Testis (tissue), 3 donors: ENCODE results near the gene SP3. TPM values are rescaled to one million over a fixed set of nuclear protein-coding genes. Genes with fewer than 3 reads are reported as not detected.

ENCODE experiments used
- DNase-seq: peaks from one replicate; pipeline ENCODE4 v3.0.0-alpha.2; 2019
- H3K27ac ChIP-seq, 2 donors: fragments of 200-600 bp; sonication (generic); one replicate each; pipeline ENCODE4 v1.5.1; 2019
- H3K27me3 ChIP-seq: fragments of 200-600 bp; sonication (generic); one replicate; pipeline ENCODE4 v1.5.1; 2019
- H3K36me3 ChIP-seq: fragments of 200-600 bp; sonication (generic); one replicate; pipeline ENCODE4 v1.5.1; 2017; ENCODE audit warnings: low read depth; ENCODE audit errors: missing control alignments
- H3K4me1 ChIP-seq: fragments of 200-600 bp; sonication (generic); one replicate; pipeline ENCODE4 v1.5.1; 2019
- H3K4me3 ChIP-seq, 2 donors: fragments of 200-600 bp; sonication (generic); one replicate each; pipeline ENCODE4 v1.5.1; 2017 to 2019
- H3K9me3 ChIP-seq: fragments of 200-600 bp; sonication (generic); one replicate; pipeline ENCODE4 v1.5.1; 2017
- POLR2A ChIP-seq: fragments of 450-650 bp; IDR thresholded peaks from one replicate; pipeline ENCODE4 v1.6.1; 2017; ENCODE audit warnings: antibody characterized with exemption, mild to moderate bottlenecking, moderate library complexity
- WGBS, 2 donors: methylation state at CpG; one replicate each; pipeline ENCODE4 v1.1.5; 2018; 5-methylcytosine and 5-hydroxymethylcytosine counted together
- intact Hi-C: fragments of 100-400 bp; cut with DNase I; formaldehyde crosslinking; loops from one replicate; pipeline ENCODE4 v1.15.1; 2023; ENCODE audit warnings: low total_unique reads
- polyA plus RNA-seq: library from polyadenylated mRNA; stranded (reverse); fragments of 350-450 nt; fragmentation: Illumina TruSeq; extraction: RNeasy Lipid Tissue Mini Kit (QIAGEN cat#74804); gene quantifications from one replicate; pipeline ENCODE4 v1.2.3, GENCODE V29; 2014; ENCODE audit warnings: low read depth, low replicate concordance; ENCODE audit not compliant: insufficient read depth
- total RNA-seq, 2 donors: library from RNA; depleted of rRNA; stranded (reverse); fragments of >200 nt; gene quantifications; one replicate each; pipeline ENCODE4 v1.2.3, GENCODE V29; 2016
- TF ChIP-seq, protein P1 (sequence below), 3 experiments: fragments of 450-650 bp in 2 of 3; fragments of 200-600 bp in 1 of 3; sonication (generic) in 1 of 3; IDR thresholded peaks; one replicate each; pipeline ENCODE4 v1.5.1; 2016 to 2019; ENCODE audit warnings: antibody characterized with exemption in 3 of 3, mild to moderate bottlenecking in 2 of 3, moderate library complexity in 1 of 3

The SP3 gene
- total and polyA plus RNA-seq, 3 donors from 2014 or later: 48.1 to 142 (median 135) TPM

- TF ChIP-seq, protein P1, sequence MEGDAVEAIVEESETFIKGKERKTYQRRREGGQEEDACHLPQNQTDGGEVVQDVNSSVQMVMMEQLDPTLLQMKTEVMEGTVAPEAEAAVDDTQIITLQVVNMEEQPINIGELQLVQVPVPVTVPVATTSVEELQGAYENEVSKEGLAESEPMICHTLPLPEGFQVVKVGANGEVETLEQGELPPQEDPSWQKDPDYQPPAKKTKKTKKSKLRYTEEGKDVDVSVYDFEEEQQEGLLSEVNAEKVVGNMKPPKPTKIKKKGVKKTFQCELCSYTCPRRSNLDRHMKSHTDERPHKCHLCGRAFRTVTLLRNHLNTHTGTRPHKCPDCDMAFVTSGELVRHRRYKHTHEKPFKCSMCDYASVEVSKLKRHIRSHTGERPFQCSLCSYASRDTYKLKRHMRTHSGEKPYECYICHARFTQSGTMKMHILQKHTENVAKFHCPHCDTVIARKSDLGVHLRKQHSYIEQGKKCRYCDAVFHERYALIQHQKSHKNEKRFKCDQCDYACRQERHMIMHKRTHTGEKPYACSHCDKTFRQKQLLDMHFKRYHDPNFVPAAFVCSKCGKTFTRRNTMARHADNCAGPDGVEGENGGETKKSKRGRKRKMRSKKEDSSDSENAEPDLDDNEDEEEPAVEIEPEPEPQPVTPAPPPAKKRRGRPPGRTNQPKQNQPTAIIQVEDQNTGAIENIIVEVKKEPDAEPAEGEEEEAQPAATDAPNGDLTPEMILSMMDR (IDR thresholded peaks at IDR 0.05): no peak
- TF ChIP-seq POLR2A: no peak
- H3K36me3 ChIP-seq: no peaks in the 10 kb centered on the region
- no peaks in the 10 kb centered on the region for H3K27me3 ChIP-seq
- WGBS, 2 donors: 80 to 83% methylated on average over 3 of the region's 3 CpGs
- intact Hi-C loops: no loop called here
- H3K27ac ChIP-seq: no peak overlapping the region
- H3K9me3 ChIP-seq: no peaks in the 10 kb centered on the region
- no peak for DNase-seq
- H3K4me1 ChIP-seq: no peaks in the 10 kb centered on the region
- no peak overlapping the region for H3K4me3 ChIP-seq
These were observed 83.3 kb downstream of the SP3 start for GRCh38 chr2:173881886-173882285.

- no peak for DNase-seq
- intact Hi-C loops: no loop called here
- no peak overlapping the region for H3K4me3 ChIP-seq
- H3K27me3 ChIP-seq: no peaks in the 10 kb centered on the region
- TF ChIP-seq, protein P1 (IDR thresholded peaks at IDR 0.05): no peak
- no peak for TF ChIP-seq POLR2A
- no peak overlapping the region for H3K27ac ChIP-seq
- no peaks in the 10 kb centered on the region for H3K4me1 ChIP-seq
- H3K36me3 ChIP-seq: no peaks in the 10 kb centered on the region
- no peaks in the 10 kb centered on the region for H3K9me3 ChIP-seq
- 44 to 47% methylated on average over 4 of the region's 4 CpGs for WGBS, 2 donors
These were observed 83.7 kb downstream of the SP3 start for GRCh38 chr2:173881461-173881860.

DNA sequence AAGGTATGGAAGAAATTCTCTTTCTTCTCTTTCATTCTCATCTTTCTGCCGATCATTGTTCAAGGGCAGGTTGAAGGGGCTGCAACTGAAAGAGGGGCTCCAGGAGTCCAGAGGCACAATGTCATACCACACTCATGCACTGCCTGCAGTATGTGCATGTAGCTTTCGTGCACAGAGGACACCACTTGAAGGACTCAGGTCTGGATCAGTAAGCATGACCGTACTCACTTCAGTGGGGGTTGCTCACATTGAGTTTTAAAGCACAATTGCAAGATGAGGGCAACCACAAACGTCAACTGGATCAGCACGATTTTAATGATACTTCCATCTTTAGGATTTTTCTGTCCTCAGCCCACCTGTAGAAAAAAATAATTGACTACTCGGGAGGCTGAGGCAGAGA, 84.6 kb downstream of the SP3 start:
- Histone ChIP-seq H3K36me3 (no peaks in the 10 kb centered on the region), H3K4me3 (no peak overlapping the region), H3K27ac (no peak overlapping the region), H3K4me1 (no peaks in the 10 kb centered on the region), H3K27me3 (no peaks in the 10 kb centered on the region), H3K9me3 (no peaks in the 10 kb centered on the region)
- intact Hi-C loops: no loop called here
- 90 to 94% methylated on average over 6 of the region's 6 CpGs for WGBS, 2 donors
- TF ChIP-seq POLR2A: no peak
- TF ChIP-seq, protein P1 (IDR thresholded peaks at IDR 0.05): no peak
- no peak for DNase-seq

GRCh38 chr2:173876833-173877413, 88.2 kb downstream of the SP3 start:
- WGBS, 2 donors: 95% methylated on average over 7 to 9 of the region's 9 CpGs
- no peak for DNase-seq
- H3K4me3 ChIP-seq: no peak overlapping the region
- TF ChIP-seq, protein P1 (IDR thresholded peaks at IDR 0.05): no peak
- TF ChIP-seq POLR2A: no peak
- intact Hi-C loops: no loop called here
- no peaks in the 10 kb centered on the region for H3K36me3 ChIP-seq
- no peaks in the 10 kb centered on the region for H3K9me3 ChIP-seq
- H3K4me1 ChIP-seq: no peaks in the 10 kb centered on the region
- no peaks in the 10 kb centered on the region for H3K27me3 ChIP-seq
- no peak overlapping the region for H3K27ac ChIP-seq

- H3K36me3 ChIP-seq: no peaks in the 10 kb centered on the region
- no peaks in the 10 kb centered on the region for H3K4me1 ChIP-seq
- DNase-seq: no peak
- TF ChIP-seq POLR2A: no peak
- TF ChIP-seq, protein P1 (IDR thresholded peaks at IDR 0.05): no peak
- no peak overlapping the region for H3K4me3 ChIP-seq
- H3K27ac ChIP-seq: no peak overlapping the region
- 77 to 97% methylated on average over 1 of the region's 1 CpG for WGBS, 2 donors
- intact Hi-C loops: no loop called here
- no peaks in the 10 kb centered on the region for H3K9me3 ChIP-seq
- no peaks in the 10 kb centered on the region for H3K27me3 ChIP-seq
These were observed 90.3 kb downstream of the SP3 start for GRCh38 chr2:173874894-173875237.
